ENCODE results near the gene LGR5.
"Not testable (repeated sequence)": the region's sequence is repeated elsewhere in the genome, so short reads cannot be mapped to it uniquely, and the experiment has no call there.

The LGR5 gene

GRCh38 chr12:71475280-71475679 lies 35.7 kb downstream of the LGR5 start:
- no peak for DNase-seq

GRCh38 chr12:71476513-71476912 lies 36.9 kb downstream of the LGR5 start:
- no peak for DNase-seq

- DNase-seq, result no peak
Measured at GRCh38 chr12:71477609-71478008, 38.0 kb downstream of the LGR5 start.

GRCh38 chr12:71478270-71478669 lies 38.7 kb downstream of the LGR5 start:
- no peak for DNase-seq

- DNase-seq, result no peak
Measured at GRCh38 chr12:71484272-71484905, 44.8 kb downstream of the LGR5 start.

- DNase-seq, result not testable (repeated sequence)
Measured at GRCh38 chr12:71490844-71491243, 51.2 kb downstream of the LGR5 start.

- DNase-seq, result no peak
Measured at GRCh38 chr12:71492604-71493003, 53.0 kb downstream of the LGR5 start.

GRCh38 chr12:71499834-71500233 lies 60.2 kb downstream of the LGR5 start:
- no peak for DNase-seq

- no peak for DNase-seq
Measured at GRCh38 chr12:71503579-71504391, 64.2 kb downstream of the LGR5 start.

GRCh38 chr12:71504476-71504875 lies 64.9 kb downstream of the LGR5 start:
- DNase-seq, result no peak

- no peak for DNase-seq
Measured at GRCh38 chr12:71509705-71510104, 70.1 kb downstream of the LGR5 start.

- DNase-seq, result no peak
Measured at GRCh38 chr12:71517145-71517846, 77.7 kb downstream of the LGR5 start.

- DNase-seq, result no peak
Measured at GRCh38 chr12:71521125-71521524, 81.5 kb downstream of the LGR5 start.

GRCh38 chr12:71524626-71525025 lies 85.0 kb downstream of the LGR5 start:
- DNase-seq, result no peak

GRCh38 chr12:71533703-71534102 lies 94.1 kb downstream of the LGR5 start:
- DNase-seq, result no peak

GRCh38 chr12:71536279-71536938 lies 96.8 kb downstream of the LGR5 start:
- DNase-seq, result no peak

GRCh38 chr12:71536939-71537622 lies 97.5 kb downstream of the LGR5 start:
- no peak for DNase-seq

GRCh38 chr12:71538807-71539206 lies 99.2 kb downstream of the LGR5 start:
- DNase-seq, result no peak

GRCh38 chr12:71541583-71541982 lies 102.0 kb downstream of the LGR5 start:
- no peak for DNase-seq

- no peak for DNase-seq
Measured at GRCh38 chr12:71546322-71546861, 106.8 kb downstream of the LGR5 start.

- DNase-seq, result no peak
Measured at GRCh38 chr12:71548893-71549292, 109.3 kb downstream of the LGR5 start.

GRCh38 chr12:71551529-71551928 lies 111.9 kb downstream of the LGR5 start:
- DNase-seq, result no peak

Data from activated CD4-positive, alpha-beta T cell treated with anti-CD3 and anti-CD28 coated beads for 1 hour (primary cell).